GM19238 (cell line): ENCODE data around the gene TXNDC11.
A peak's percentile ranks its signal among the peaks of the same experiment; 100 is the strongest.

ENCODE experiments used
- DNase-seq: peaks from one replicate; pipeline ENCODE4 v3.0.0; 2011; ENCODE audit warnings: low spot score; ENCODE audit not compliant: insufficient read length

Gene TXNDC11

DNA sequence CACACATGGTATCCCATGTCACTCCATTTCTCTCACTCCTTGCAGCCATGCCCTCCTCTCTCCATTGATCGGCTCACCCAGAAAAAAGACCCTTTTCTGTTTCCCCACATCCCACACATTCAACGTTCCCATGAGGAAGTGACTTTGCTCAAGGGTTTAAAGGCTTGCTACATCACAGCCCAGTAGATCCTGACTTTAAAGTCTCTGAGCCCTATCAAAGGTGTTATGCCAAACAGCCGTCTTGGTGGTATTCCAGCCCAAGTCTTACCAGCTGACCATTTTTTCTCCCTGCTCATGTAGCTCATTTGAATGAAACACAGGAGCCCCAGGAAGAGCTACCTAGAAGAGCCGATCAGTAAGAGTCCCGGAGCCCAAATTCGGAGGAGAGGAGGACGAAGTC, 7.4 kb upstream of the TXNDC11 start:
- DNase-seq, result no peak

DNA sequence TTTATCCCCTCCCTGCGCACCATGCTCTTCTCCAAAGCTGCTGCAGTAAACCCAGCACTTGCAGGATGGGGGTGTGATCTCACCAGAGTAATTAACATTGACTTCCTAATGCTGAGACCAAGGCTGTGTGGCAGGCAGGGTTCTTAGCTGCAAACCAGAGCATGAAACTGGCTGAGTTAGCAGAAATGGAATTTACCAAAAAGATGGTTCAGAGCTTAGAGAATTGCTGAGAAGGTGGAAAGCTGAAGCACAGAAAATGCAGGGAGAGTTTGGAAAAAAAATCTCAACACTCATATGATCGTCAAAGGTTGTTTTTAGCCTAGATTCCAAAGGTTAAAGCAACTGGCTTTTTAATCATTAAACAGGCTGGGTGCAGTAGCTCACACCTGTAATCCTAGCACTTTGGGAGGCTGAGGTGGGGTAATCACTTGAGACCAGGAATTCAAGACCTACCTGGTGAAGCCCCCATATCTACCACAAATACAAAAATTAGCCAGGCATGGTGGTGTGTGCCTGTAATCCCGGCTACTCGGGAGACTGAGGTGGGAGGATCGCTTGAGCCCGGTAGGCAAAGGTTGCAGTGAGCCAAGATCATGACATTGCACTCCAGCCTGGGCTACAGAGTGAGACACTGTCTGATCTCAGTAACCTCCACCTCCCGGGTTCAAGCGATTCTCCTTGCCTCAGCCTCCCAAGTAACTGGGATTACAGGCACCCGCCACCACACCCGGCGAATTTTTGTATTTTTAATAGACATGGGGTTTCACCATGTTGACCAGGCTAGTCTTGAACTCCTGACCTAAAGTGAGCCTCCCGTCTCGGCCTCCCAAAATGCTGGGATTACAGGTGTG, 6.0 kb upstream of the TXNDC11 start:
- DNase-seq, result no peak

DNA sequence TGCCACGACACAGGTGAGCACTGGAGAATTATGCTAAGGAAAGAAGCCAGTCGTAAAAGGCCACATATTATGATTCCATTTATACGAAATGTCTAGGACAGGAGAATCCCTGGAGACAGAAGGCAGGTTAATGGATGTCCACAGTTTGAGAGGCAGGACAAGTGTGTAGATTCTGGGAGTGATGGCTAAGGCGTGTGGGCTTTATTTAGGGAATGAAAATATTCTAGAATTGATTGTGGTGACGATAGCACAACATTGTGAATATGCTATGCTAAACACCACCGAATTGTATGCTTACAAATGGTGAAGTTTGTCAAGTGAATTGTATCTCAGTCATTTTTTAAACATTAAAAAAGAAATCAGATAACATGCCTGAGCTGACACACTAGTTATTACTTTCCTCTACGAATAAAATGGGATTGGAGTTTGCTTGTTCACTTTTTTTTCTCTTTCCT, 5.3 kb upstream of the TXNDC11 start:
- no peak for DNase-seq

DNA sequence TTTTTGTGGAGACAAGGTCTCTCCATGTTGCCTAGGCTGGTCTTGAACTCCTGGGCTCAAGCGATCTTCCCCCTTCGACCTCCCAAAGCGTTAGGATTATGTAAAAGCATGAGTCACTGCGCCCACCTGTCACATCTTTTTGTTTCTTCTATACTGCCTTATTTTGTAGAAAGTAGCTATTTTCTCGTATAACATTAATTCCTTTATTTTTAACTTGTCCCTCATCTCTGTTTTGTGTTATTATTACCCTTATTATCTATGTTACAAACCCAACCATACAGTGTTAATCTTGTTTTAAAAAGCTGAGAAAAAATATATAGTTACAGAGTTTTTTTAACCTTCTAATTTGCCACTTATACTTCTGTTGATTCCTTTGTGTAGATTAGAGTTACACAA, 1.4 kb upstream of the TXNDC11 start:
- DNase-seq, result no peak

DNA sequence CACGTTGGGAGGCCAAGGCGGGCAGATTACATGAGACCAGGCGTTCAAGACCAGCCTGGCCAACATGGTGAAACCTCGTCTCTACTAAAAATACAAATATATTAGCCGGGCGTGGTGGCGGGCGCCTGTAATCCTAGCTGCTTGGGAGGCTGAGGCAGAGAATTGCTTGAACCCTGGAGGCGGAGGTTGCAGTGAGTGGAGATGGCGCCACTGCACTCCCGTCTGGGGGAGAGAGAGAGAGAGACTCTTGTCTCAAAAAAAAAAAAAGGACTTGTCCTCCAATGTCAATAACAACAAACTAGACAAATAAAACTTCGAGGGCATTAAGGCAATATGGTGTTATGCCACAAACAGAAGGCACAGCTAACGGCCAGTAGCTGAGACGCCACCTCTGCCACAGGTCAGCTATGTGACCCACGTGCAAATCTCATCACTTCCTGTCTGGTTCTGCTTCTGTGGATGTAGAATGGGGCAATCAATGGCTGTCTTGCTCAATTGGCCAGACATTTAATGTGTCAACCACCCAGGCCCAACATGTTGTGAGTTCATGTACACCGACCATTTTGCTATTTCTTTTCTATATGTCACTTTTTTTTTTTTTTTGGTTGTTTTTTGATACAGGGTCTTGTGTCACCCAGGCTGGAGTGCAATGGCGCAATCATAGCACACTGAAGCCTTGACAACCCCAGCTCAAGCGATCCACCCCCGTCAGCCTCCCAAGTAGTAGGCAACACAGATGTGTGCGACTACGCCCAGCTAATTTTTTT, 834 bp upstream of the TXNDC11 start:
- DNase-seq, result no peak

DNA sequence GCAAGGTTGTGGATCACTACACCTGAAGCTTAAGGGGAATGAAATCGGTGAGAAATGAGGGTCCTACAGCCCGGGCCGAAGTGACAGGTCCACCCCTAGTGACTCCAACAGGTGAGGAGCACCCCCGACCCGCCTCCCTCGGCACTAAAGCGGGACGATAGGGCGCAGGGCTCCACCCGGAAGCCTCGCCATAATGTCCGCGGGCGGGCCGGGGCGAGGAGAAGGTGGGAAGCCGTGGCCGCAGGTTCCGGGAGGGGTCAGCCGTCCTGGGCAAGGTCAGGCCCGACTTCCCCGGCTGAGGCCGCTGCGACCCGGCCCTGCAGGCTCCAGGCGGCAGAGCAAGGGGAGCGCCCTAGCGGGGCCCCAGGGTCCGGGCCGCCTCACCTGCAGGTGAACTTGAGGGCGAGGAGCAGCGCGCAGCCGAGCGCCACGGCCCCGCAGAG, 543 bp downstream of the TXNDC11 start:
- peak; percentile 27 for DNase-seq

DNA sequence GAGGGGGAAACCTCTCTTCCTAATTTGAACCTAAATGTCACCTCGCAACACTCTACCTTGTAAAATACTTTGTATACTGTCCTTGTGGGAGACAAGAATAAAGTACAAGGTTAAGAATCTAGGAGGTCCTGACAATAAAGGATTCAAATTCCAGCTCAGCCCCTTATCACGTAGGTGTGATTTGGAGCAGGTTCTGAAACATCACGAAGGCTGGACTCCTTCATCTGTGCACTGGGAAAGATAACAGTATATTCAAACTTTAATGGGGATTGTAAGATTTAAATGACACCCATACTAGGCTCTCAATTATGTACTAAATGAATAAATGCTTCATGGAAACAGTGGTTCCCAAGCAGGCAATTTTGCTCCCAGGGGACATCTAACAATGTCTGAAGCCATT, 2.1 kb downstream of the TXNDC11 start:
- no peak for DNase-seq

DNA sequence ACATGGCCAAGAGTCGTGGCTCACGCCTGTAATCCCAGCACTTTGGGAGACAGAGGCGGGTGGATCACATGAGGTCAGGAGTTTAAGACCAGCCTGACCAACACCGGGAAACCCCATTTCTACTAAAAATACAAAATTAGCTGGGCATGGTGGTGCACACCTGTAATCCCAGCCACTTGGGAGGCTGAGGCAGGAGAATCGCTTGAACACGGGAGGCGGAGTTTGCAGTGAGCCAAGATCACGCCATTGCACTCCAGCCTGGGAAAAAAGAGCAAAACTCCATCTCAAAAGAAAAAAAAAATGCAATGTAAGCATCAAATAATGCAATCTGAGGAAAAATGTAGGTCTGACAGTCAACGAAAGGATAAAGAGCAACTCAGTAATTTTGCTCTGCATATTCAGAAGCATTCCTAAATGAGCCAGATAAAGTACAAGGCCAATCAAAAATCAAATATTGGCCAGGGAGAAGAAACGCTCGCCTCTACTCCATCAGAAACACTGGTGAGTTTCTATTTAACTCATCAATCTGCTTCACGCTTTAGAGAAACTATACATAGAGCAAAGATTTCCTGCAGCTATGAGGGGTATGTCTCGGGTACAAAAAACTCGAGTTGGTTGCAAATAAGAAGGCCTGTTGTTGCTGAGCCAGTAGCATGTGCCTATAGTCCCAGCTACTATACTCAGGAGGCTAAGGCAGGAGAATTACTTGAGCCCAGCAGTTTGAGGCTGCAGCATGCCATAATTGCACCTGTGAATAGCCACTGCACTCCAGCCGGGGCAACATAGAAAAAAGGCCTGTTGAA, 3.7 kb downstream of the TXNDC11 start:
- peak; percentile 15 for DNase-seq

DNA sequence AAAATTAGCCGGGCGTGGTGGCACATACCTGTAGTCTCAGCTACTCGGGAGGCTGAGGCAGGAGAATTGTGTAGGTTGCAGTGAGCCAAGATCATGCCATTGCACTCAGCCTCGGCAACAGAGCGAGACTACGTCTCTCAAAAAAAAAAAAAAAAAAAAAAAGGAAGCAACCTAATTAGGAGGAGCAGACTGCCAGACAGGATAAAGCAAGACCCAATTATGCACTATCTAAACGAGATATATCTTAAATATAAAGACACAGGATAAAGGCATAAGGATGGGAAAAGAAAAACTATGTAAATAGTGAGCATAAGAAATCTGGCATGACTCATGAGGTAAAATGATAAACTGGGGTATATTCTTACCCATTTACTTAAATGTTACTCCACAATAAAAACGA, 4.9 kb downstream of the TXNDC11 start:
- DNase-seq, result no peak

DNA sequence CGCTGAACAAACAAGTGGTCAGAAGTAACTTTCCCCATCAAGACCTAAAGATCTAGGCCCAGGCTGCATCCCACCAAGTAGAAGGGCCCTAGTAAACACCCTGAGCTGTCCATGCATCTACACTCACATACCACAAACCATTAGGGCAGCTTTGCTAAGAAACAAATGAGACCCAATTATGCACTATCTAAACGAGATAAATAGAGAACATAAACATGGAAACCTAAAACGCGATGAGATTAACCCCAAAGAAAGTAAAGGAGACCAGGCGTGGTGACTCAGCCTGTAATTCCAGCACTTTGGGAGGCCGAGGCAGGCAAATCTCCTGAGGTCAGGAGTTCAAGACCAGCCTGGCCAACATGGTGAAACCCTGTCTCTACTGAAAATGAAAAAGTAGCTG, 5.8 kb downstream of the TXNDC11 start:
- no peak for DNase-seq

DNA sequence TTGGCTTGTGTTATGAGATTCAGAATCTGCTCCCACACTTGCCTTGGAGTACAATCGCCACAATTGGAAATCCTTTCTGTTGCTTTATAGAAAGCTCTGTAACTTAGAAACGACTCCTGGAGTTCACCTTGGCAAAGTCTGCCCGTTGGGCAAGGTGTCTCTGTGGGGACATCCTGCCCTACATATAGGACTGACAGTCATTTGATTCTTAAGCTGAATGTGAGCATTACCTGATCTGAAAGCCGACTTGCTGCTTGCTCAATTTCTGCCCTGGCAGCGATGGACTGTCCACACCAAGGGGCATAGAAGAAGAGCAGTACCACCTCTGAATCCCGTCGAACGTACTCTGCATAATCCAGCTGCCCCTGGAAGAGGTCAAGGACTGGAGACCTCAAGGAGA, 6.9 kb downstream of the TXNDC11 start:
- no peak for DNase-seq

DNA sequence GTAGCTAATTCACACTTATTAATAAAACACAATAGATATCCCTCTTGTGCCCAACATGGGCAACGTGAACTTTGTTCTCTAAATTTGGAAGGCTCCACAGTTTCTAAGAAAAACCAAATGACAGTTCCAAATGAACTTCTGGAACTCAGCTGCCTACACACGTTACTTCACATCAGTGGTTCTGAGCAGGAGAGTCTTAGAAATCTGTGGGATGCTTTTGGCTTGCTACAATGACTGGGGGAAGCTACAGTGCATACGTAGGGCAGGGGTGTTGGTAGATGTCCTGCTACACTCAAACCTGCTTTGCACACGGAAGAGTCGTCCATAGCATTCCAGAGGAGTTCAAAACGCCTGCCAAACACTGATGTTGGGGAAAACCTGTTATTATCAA, 8.0 kb downstream of the TXNDC11 start:
- DNase-seq, result no peak

DNA sequence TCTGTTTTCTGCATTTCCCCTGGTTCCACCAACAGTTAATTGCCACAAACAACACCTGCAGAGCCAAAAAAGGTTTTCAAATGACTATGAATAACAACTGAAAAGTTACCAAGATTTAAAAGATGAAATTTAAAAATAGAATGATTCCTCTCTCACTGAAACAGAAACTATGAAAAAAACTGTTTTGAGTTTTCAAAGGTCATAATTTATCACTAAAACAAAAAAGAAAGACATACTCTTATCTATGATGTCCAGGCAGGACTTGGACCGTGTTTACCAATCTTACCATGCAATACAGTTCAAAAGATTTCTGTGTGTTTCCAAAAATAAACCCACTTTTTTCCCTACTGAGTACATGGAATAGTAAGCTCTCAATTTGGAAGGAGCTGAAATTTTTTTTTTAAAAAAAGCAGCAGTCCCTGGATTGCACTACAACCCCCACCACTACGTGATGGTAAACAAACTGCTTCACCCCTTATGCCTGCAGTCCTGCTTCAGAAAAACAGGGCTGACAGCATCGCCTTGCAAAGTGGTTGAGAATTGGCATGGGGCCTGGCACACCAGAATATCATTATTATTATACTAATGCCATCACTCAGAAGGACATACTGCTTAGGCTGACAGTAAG, 8.5 kb downstream of the TXNDC11 start:
- DNase-seq, result no peak

DNA sequence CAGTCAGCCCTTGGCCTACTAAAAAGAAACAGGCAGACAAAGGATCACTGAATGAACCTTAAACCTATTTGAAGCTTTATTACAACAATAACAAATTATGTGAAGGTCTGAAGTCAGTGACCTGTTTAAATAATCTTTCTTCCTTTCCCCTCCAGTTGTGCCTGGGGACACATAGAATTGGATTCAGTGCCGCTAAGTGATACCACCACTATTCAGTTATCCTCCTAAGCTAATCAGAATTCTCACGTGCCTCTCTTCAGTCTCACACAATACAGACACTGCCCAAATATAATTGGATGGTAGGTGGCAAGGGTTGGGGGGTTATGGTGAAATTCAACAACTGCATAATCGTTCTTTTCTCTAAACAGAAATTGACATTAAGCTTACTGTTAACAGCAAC, 11.4 kb downstream of the TXNDC11 start:
- no peak for DNase-seq

DNA sequence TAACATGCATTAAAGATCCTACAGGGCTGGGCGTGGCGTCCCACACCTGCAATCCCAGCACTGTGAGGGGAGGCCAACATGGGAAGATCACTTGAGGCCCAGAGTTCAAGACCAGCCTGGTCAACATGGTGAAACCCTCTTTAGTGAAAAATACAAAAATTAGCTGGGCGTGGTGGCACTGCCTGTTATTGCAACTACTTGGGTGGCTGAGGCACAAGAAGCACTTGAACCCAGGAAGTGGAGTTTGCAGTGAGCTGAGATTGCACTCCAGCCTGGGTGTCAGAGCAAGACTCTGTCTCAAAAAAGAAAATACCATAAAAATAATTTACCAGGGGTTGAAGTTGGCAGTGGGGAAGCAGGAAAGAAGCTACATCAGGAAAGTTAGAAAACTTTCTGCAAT, 12.9 kb downstream of the TXNDC11 start:
- no peak for DNase-seq

DNA sequence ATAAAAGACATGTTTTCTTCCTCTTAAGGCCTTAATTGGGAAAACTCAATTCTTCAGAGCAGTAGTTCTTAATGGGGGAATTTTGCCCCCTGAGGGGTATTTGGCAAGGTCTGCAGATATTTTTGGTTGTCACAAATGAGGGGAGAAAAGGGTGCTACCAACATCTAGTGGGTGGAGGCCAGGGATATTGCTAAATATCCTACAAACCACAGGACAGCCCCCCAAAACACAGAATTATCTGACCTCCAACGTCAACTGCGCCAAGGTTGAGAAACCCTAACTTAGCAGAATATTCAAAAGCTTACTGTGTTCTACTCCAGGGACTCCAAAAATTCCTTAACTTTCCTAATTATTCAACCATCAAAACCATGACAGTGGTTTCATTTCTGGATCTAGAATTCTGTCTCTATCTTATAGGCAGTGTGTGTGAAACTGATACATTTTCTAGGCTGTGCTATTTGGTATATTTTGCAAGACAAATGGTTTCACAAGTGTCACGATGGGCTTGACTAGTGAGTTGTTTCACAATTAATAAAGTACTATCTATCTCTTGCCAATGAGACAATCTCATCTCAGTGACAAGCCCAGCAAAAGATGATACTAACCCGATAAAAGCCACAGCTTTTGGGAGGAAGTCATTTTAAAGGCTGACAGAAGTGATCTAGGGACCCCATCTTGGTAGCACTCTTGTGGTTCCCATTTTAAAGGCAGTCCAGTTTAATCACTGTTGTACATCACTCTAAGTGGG, 14.7 kb downstream of the TXNDC11 start:
- DNase-seq, result peak; percentile 10

DNA sequence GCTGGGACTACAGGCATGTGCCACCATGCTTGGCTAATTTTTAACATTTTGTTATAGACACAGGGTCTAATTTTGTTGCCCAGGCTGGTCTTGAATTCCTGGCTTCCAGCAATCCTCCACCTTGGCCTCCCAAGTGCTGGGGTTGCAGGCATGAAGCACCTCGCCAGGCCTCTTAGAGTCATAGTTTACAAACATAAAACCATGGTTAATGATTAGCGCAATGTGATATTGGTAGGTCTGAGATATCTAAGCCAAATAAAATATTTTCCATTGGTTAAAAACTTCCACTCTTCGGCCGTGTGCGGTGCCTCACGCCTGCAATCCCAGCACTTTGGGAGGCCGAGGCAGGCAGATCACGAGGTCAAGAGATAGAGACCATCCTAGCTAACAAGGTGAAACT, 16.6 kb downstream of the TXNDC11 start:
- no peak for DNase-seq

DNA sequence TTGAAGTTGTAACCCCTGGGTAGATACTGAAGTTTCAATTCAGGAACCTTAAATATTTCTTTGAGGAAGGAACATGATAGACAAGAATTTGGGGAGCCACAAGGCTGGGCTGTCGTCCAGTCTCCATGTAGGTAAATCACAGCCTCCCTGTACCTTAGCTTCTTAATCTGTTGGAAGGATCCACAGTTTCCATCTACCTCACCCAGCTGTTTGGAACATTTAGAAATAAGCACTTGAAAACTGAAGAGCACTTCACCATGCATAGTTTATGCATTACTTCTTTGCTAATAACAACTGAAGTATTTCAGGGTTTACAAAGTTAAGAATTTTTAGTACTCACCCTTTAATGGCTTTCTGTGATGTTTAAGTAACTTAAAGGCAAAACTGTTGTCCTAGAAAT, 17.2 kb downstream of the TXNDC11 start:
- no peak for DNase-seq

DNA sequence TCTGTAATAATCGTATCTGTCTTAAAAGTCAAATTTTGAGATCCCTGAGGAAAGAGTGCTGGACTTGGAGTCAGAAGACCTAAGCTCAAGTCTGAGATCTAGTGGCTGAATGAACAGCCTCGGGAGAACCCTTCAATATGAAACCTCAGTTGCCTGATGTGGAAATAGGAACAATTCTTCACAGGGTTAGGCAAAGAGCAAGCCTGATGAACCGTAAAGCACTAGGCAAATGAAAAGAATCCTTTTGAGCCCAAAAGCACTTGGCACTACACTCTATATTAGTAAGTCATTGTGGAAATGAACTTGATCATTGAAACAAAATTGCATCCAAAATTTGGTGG, 20.2 kb downstream of the TXNDC11 start:
- no peak for DNase-seq

DNA sequence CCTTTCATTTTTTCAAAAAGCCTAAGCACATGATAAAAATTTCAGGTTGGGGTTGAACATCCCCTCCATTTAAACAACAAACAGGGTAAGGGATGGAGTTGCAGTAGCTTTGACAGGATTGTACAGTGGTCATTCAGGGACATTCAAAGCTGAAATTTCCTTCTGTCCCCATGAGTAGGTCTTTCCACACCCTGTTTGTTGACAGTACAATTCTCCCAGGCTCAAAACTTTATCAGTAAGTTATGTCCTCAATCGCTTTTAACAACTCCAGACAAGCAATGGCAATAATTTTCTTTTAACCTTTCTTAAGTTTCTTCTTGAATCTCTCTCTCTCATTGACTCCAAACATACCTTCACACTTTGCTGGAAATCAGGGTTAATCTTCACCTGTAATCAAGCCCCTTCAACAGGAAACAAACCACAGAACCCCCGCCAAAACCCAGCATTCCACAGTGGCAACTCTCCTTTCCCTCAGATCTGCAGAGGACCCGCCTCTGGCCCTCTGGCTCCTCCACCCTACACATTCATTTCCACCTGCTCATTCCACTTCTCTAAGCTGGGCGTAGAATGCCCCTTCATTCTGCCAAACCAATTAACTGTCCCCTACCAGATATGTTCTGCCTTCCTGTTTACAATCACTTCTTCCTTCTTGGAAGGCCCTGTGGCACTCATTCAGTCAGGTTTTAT, 20.7 kb downstream of the TXNDC11 start:
- DNase-seq, result no peak
